ENCODE data around the gene PARVB.

The PARVB gene

GRCh38 chr22:44206696-44207095 lies 182.6 kb downstream of the PARVB start:
- Histone ChIP-seq H3K4me1 (ENCODE audit: control insufficient read depth, insufficient read depth, low read length) (0 out of 2 replicates have a peak, but pooled peaks cover 3% of the 10 kb centered on the region), H3K4me3 (ENCODE audit: low read depth, low read length) (no peak overlapping the region), H3K36me3 (ENCODE audit: control insufficient read depth in 2 of 2, insufficient read depth in 1 of 2, low read length in 2 of 2) (no peaks in the 10 kb centered on the region), H3K9me3 (ENCODE audit: control insufficient read depth, insufficient read depth, low read depth, low read length) (no peaks in the 10 kb centered on the region), H3K27ac (ENCODE audit: extremely low read depth, low read depth, low read length) (no peak overlapping the region)
- TF ChIP-seq PRDM6 (tag by site-specific recombination; IDR thresholded peaks at IDR 0.05) = no peak
- no peak for TF ChIP-seq ZFP37 (tag by site-specific recombination; IDR thresholded peaks at IDR 0.05)
- TF ChIP-seq ZBTB10 (tag by site-specific recombination; IDR thresholded peaks at IDR 0.05) = no peak
- TF ChIP-seq ZNF843 (tag by site-specific recombination; IDR thresholded peaks at IDR 0.05) = no peak
- no peak for TF ChIP-seq ZNF704 (tag by site-specific recombination; IDR thresholded peaks at IDR 0.05)
- TF ChIP-seq ZNF335 (tag by site-specific recombination; conservative IDR thresholded peaks at IDR 0.05) = no peak
- ChIA-PET CTCF (no interaction called here), POLR2A (no interaction called here)

GRCh38 chr22:44207173-44207980 lies 183.3 kb downstream of the PARVB start:
- TF ChIP-seq ZNF626 (tag by site-specific recombination; IDR thresholded peaks at IDR 0.05) = no peak
- no peak for TF ChIP-seq ZNF157 (tag by site-specific recombination; IDR thresholded peaks at IDR 0.05)
- TF ChIP-seq BCL11A (tag by site-specific recombination; IDR thresholded peaks at IDR 0.05; ENCODE audit: low read depth) = no peak
- TF ChIP-seq ZNF302 (tag by site-specific recombination; IDR thresholded peaks at IDR 0.05; ENCODE audit: low read depth) = no peak
- TF ChIP-seq ZNF112 (tag by site-specific recombination; IDR thresholded peaks at IDR 0.05) = no peak
- no peak for TF ChIP-seq GLI4 (tag by site-specific recombination; IDR thresholded peaks at IDR 0.05)
- TF ChIP-seq ZNF24 (tag by site-specific recombination; IDR thresholded peaks at IDR 0.05) = no peak
- TF ChIP-seq ZNF660 (tag by site-specific recombination; IDR thresholded peaks at IDR 0.05) = no peak
- no peak for TF ChIP-seq ZFP3 (tag by site-specific recombination; IDR thresholded peaks at IDR 0.05; ENCODE audit: low read depth)
- no peak for TF ChIP-seq PRDM6 (tag by site-specific recombination; IDR thresholded peaks at IDR 0.05)
- TF ChIP-seq YY2 (tag by site-specific recombination; IDR thresholded peaks at IDR 0.05) = no peak
- no peak for TF ChIP-seq ATF2 (tag by site-specific recombination; IDR thresholded peaks at IDR 0.05; ENCODE audit: low read depth)
- TF ChIP-seq ZNF48 (tag by site-specific recombination; IDR thresholded peaks at IDR 0.05) = no peak
- no peak for TF ChIP-seq ZFP69B (tag by site-specific recombination; IDR thresholded peaks at IDR 0.05)
- no peak for TF ChIP-seq KLF10 (tag by site-specific recombination; IDR thresholded peaks at IDR 0.05)
- TF ChIP-seq ZNF133 (tag by site-specific recombination; IDR thresholded peaks at IDR 0.05) = no peak
- no peak for TF ChIP-seq ZNF184 (tag by site-specific recombination; IDR thresholded peaks at IDR 0.05)
- no peak for TF ChIP-seq ZBTB44 (tag by site-specific recombination; IDR thresholded peaks at IDR 0.05)
- TF ChIP-seq ZNF146 (tag by site-specific recombination; IDR thresholded peaks at IDR 0.05) = no peak
- no peak for TF ChIP-seq WT1 (tag by site-specific recombination; IDR thresholded peaks at IDR 0.05)
- H3K4me3 ChIP-seq (ENCODE audit: low read depth, low read length) = no peak overlapping the region
- H3K27ac ChIP-seq (ENCODE audit: extremely low read depth, low read depth, low read length) = no peak overlapping the region
- 0 out of 2 replicates have a peak, but pooled peaks cover 1% of the 10 kb centered on the region for H3K4me1 ChIP-seq (ENCODE audit: control insufficient read depth, insufficient read depth, low read length)
- ChIA-PET CTCF (interaction anchor here (0.6 kb wide), 1 partner anchor 473 kb away, joined by 3 read pairs; no protein-coding TSS in a partner anchor), POLR2A (no interaction called here)
- no peaks in the 10 kb centered on the region for H3K36me3 ChIP-seq (ENCODE audit: control insufficient read depth in 2 of 2, insufficient read depth in 1 of 2, low read length in 2 of 2)
- no peaks in the 10 kb centered on the region for H3K9me3 ChIP-seq (ENCODE audit: control insufficient read depth, insufficient read depth, low read depth, low read length)

All from HEK293 (cell line).